HepG2 (cell line): ENCODE data around the gene CCDC122. TPM values are rescaled to one million over a fixed set of nuclear protein-coding genes. Genes with fewer than 3 reads are reported as not detected.

Experiments used
- ATAC-seq: fragments of 200-7000 bp; cut with Tn5 transposase; 3 replicates; pipeline ENCODE4 v1.9.1; 2020; ENCODE audit warnings: mild to moderate bottlenecking, moderate library complexity
- BruUV-seq: library from RNA; stranded (reverse); fragments of 400-500 nt; replicated peaks from 2 replicates; lab custom pipeline; 2021; lab: Mats Ljungman, UMichigan
- CTCF ChIA-PET: fragments of 300-600 bp; formaldehyde crosslinking; extraction: SDS; loops from one replicate; lab custom pipeline; 2021; ENCODE audit warnings: low total read pairs, inconsistent platforms, low intra/inter-chr PET ratio; lab: Yijun Ruan, JAX
- POLR2A ChIA-PET: fragments of 350-600 bp; sonication (Branson Sonifier 250); formaldehyde crosslinking; loops from one replicate; lab custom pipeline; 2020; ENCODE audit warnings: antibody characterized with exemption, inconsistent platforms; lab: Yijun Ruan, JAX
- DNase-seq: peaks from one replicate; pipeline ENCODE4 v3.0.0-alpha.2; 2015; ENCODE audit warnings: low spot score
- FAIRE-seq: peaks from 3 replicates; lab custom pipeline; 2011; peaks lifted over from hg19 to GRCh38; lab: Jason Lieb, UNC
- H2AFZ ChIP-seq: one replicate; pipeline ENCODE4 v1.6.1; 2011; ENCODE audit warnings: low read length, inconsistent platforms
- H3K27ac ChIP-seq: fragments of 300-600 bp; 3 replicates; pipeline ENCODE4 v1.8.0; 2011; ENCODE audit warnings: mixed run types, mild to moderate bottlenecking, mixed read lengths, low read length, inconsistent platforms; ENCODE audit not compliant: insufficient read depth; ENCODE audit errors: extremely low read length
- H3K27me3 ChIP-seq, 2 experiments: fragments of 200-600 bp in 1 of 2; 2 replicates in 1 of 2; 3 replicates in 1 of 2; pipeline versions ENCODE4 v1.6.0 to v1.8.0; 2011; ENCODE audit warnings: low read length in 2 of 2, mild to moderate bottlenecking in 2 of 2, moderate library complexity in 2 of 2, inconsistent platforms in 1 of 2; ENCODE audit not compliant: insufficient read depth in 2 of 2, control insufficient read depth in 1 of 2
- H3K36me3 ChIP-seq, 2 experiments: fragments of 200-600 bp in 1 of 2; replicated peaks in 1 of 2; 2 replicates in 1 of 2; 3 replicates in 1 of 2; pipeline versions ENCODE4 v1.5.1 to v1.8.0; 2011; ENCODE audit warnings: low read length in 2 of 2, inconsistent platforms in 1 of 2; ENCODE audit not compliant: insufficient read depth in 2 of 2, control insufficient read depth in 1 of 2
- H3K4me1 ChIP-seq: 2 replicates; pipeline ENCODE4 v1.5.1; 2012; ENCODE audit warnings: low read length, inconsistent platforms; ENCODE audit not compliant: insufficient read depth
- H3K4me2 ChIP-seq: 2 replicates; pipeline ENCODE4 v1.6.0; 2011; ENCODE audit warnings: low read depth, low read length, inconsistent platforms
- H3K4me3 ChIP-seq, 3 experiments: fragments of 200-600 bp in 1 of 3; sonication (generic), shearing (Covaris generic) in 1 of 3; replicated peaks in 1 of 3; 2 replicates each; pipeline ENCODE4 v1.5.1; 2011 to 2016; ENCODE audit warnings: low read length in 3 of 3, inconsistent platforms in 2 of 3, low read depth in 2 of 3, mild to moderate bottlenecking in 2 of 3, control low read depth in 1 of 3, mixed read lengths in 1 of 3; ENCODE audit not compliant: insufficient read depth in 1 of 3
- H3K79me2 ChIP-seq: one replicate; pipeline ENCODE4 v1.6.1; 2011; ENCODE audit warnings: low read length, inconsistent platforms; ENCODE audit not compliant: insufficient read depth
- H3K9ac ChIP-seq: 2 replicates; pipeline ENCODE4 v1.6.0; 2011; ENCODE audit warnings: mild to moderate bottlenecking, low read depth, low read length, inconsistent platforms; ENCODE audit not compliant: insufficient read depth
- H3K9me3 ChIP-seq: 2 replicates; pipeline ENCODE4 v1.5.1; 2012; ENCODE audit warnings: mild to moderate bottlenecking, low read length
- H4K20me1 ChIP-seq: 2 replicates; pipeline ENCODE4 v1.6.0; 2011; ENCODE audit warnings: inconsistent platforms, mild to moderate bottlenecking, low read length, moderate library complexity; ENCODE audit not compliant: insufficient read depth
- CEBPG ChIP-seq: IDR thresholded peaks from 2 replicates; pipeline ENCODE4 v1.6.1; 2016
- CSRNP1 ChIP-seq: sonication (generic); formaldehyde crosslinking; IDR thresholded peaks from 2 replicates; pipeline ENCODE4 v1.8.1; 2023; ENCODE audit warnings: mild to moderate bottlenecking, missing genetic modification reagents
- DRAP1 ChIP-seq: IDR thresholded peaks from 2 replicates; pipeline ENCODE4 v1.6.1; 2016; ENCODE audit warnings: missing genetic modification reagents, missing compliant biosample characterization
- HNF1A ChIP-seq, 2 experiments: sonication (generic) in 1 of 2; formaldehyde crosslinking in 1 of 2; IDR thresholded peaks; 2 replicates each; pipeline versions ENCODE4 v1.4.0 to v1.6.1; 2016 to 2020; ENCODE audit warnings: borderline replicate concordance in 1 of 2, low read depth in 1 of 2, mild to moderate bottlenecking in 1 of 2, missing genetic modification reagents in 1 of 2
- MED8 ChIP-seq: sonication (generic); formaldehyde crosslinking; IDR thresholded peaks from 2 replicates; pipeline ENCODE4 v1.8.1; 2023; ENCODE audit warnings: mild to moderate bottlenecking, missing genetic modification reagents; ENCODE audit not compliant: insufficient replicate concordance
- POLR2G ChIP-seq: fragments of 200-400 bp; formaldehyde crosslinking; IDR thresholded peaks from 2 replicates; pipeline ENCODE4 v1.6.1; 2018; ENCODE audit warnings: mild to moderate bottlenecking, low read depth, low read length, moderate library complexity
- SALL2 ChIP-seq: sonication (generic); formaldehyde crosslinking; IDR thresholded peaks from 2 replicates; pipeline ENCODE4 v1.8.1; 2023; ENCODE audit warnings: mild to moderate bottlenecking, missing genetic modification reagents, inconsistent platforms
- TBX3 ChIP-seq: fragments of 450-650 bp; IDR thresholded peaks from 2 replicates; pipeline ENCODE4 v1.6.1; 2017; ENCODE audit warnings: antibody characterized with exemption, mild to moderate bottlenecking, inconsistent platforms, borderline replicate concordance
- ZFP41 ChIP-seq: sonication (generic); formaldehyde crosslinking; IDR thresholded peaks from 2 replicates; pipeline ENCODE4 v1.4.0; 2020; ENCODE audit warnings: mild to moderate bottlenecking, missing genetic modification reagents, borderline replicate concordance
- ZNF143 ChIP-seq: sonication (generic); formaldehyde crosslinking; IDR thresholded peaks from 2 replicates; pipeline ENCODE4 v1.4.0; 2020; ENCODE audit warnings: missing genetic modification reagents
- ZNF230 ChIP-seq: sonication (generic); formaldehyde crosslinking; IDR thresholded peaks from 2 replicates; pipeline ENCODE4 v1.4.0; 2020; ENCODE audit warnings: mild to moderate bottlenecking, missing genetic modification reagents
- ZNF281 ChIP-seq: sonication (generic); formaldehyde crosslinking; IDR thresholded peaks from 2 replicates; pipeline ENCODE4 v1.4.0; 2020; ENCODE audit warnings: missing genetic modification reagents, borderline replicate concordance
- ZNF350 ChIP-seq: sonication (generic); formaldehyde crosslinking; IDR thresholded peaks from 2 replicates; pipeline ENCODE4 v1.4.0; 2020; ENCODE audit warnings: mild to moderate bottlenecking, low read depth, missing genetic modification reagents, borderline replicate concordance
- ZNF446 ChIP-seq: sonication (generic); formaldehyde crosslinking; IDR thresholded peaks from 2 replicates; pipeline ENCODE4 v1.5.0; 2020; ENCODE audit warnings: mild to moderate bottlenecking, missing genetic modification reagents
- ZNF652 ChIP-seq: IDR thresholded peaks from 2 replicates; pipeline ENCODE4 v1.6.1; 2016; ENCODE audit warnings: low read depth, borderline replicate concordance
- WGBS: methylation state at CpG from one replicate; pipeline ENCODE4 v1.1.6; 2017; ENCODE audit warnings: low lambda C conversion rate; 5-methylcytosine and 5-hydroxymethylcytosine counted together
- in situ Hi-C: cut with HindIII; loops from 2 replicates; pipeline ENCODE4 v1.10.0; 2017; ENCODE audit warnings: low pct_unique_long_range_greater_than_20kb; ENCODE audit not compliant: extremely low pct_ligation_motif_present
- intact Hi-C: fragments of 100-400 bp; cut with micrococcal nuclease; formaldehyde crosslinking; loops from one replicate; pipeline ENCODE4 v1.10.0; 2022; ENCODE audit not compliant: unreplicated experiment
- polyA plus RNA-seq, 8 experiments: library from polyadenylated mRNA; depleted of rRNA in 3 of 8; stranded (reverse) in 7 of 8; unstranded in 1 of 8; fragments of >200 nt; fragmentation: Illumina TruSeq in 4 of 8; extraction: Trizol in 4 of 8; gene quantifications; 2 replicates each; pipeline versions ENCODE4 v1.2.1 to v1.2.3, GENCODE V29; 2011 to 2016; ENCODE audit warnings: low read depth in 4 of 8, missing spikeins in 1 of 8, mixed read lengths in 1 of 8; ENCODE audit not compliant: insufficient read depth in 1 of 8
- total RNA-seq, 5 experiments: library from RNA; depleted of rRNA; stranded (reverse); fragments of >200 nt; fragmentation: Illumina TruSeq; extraction: Trizol; gene quantifications; 2 replicates each; pipeline ENCODE4 v1.2.3, GENCODE V29; 2016; ENCODE audit warnings: low read depth in 1 of 5

CCDC122 gene
- total and polyA plus RNA-seq, 2 of the 13 experiments (the other 11 are each of a cell fraction or from before 2014, with no cell fraction given): 0.32 to 3.5 TPM

- CTCF ChIA-PET: no interaction called here
- 0 out of 2 replicates have a peak, but pooled peaks cover 5% of the 10 kb centered on the region for H3K4me1 ChIP-seq
- 92% methylated on average over 1 of the region's 1 CpG for WGBS
- TF ChIP-seq MED8 (CRISPR knock-in tag): no peak
- TF ChIP-seq ZNF350 (CRISPR knock-in tag): no peak
- no peak for TF ChIP-seq SALL2 (CRISPR knock-in tag)
- TF ChIP-seq DRAP1: no peak
- no peak for TF ChIP-seq CEBPG
- TF ChIP-seq ZNF652 (CRISPR knock-in tag): no peak
- TF ChIP-seq HNF1A (IDR thresholded peaks at IDR 0.05; ENCODE audit: low read depth): no peak
- no peak for TF ChIP-seq HNF1A (CRISPR knock-in tag; IDR thresholded peaks at IDR 0.05; ENCODE audit: borderline replicate concordance)
- no peak for TF ChIP-seq ZFP41 (CRISPR knock-in tag)
- no peak for TF ChIP-seq TBX3
- no peak for TF ChIP-seq ZNF446 (CRISPR knock-in tag)
- TF ChIP-seq ZNF281 (CRISPR knock-in tag): no peak
- no peak for TF ChIP-seq ZNF143 (CRISPR knock-in tag)
- no peak for TF ChIP-seq CSRNP1
- no peak for TF ChIP-seq POLR2G
- TF ChIP-seq ZNF230 (CRISPR knock-in tag): no peak
Observed at GRCh38 chr13:43920965-43921674, 41.6 kb upstream of the CCDC122 start.

More at GRCh38 chr13:43920965-43921674, 41.6 kb upstream of the CCDC122 start:
- POLR2A ChIA-PET: no interaction called here
- Histone ChIP-seq H3K4me2 (no peak overlapping the region), H3K27ac (no peak overlapping the region), H3K36me3 (no peaks in the 10 kb centered on the region), H3K79me2 (no peaks in the 10 kb centered on the region), H3K9me3 (no peaks in the 10 kb centered on the region), H3K9ac (no peak overlapping the region), H3K4me3 (no peak overlapping the region), H4K20me1 (no peaks in the 10 kb centered on the region), H3K27me3 (no peaks in the 10 kb centered on the region), H2AFZ (no peak overlapping the region)
- no peak for FAIRE-seq
- BruUV-seq: no TSS peak
- ATAC-seq: no peak
- DNase-seq: no peak
- in situ Hi-C loops (loop anchor here (25.0 kb wide), 1 partner anchor 1041 kb away; no protein-coding TSS in a partner anchor), intact Hi-C loops (no loop called here)
